Stomach (tissue), 9 donors: ENCODE data around the gene F5. TPM values are rescaled to one million over a fixed set of nuclear protein-coding genes. Genes with fewer than 3 reads are reported as not detected.

Source experiments
- DNase-seq, 2 donors: peaks; one replicate each; pipeline versions ENCODE4 v3.0.0 to v3.0.0-alpha.2; 2013 to 2019
- H3K27ac ChIP-seq, 5 donors: fragments of 200-600 bp in 4 of 5; sonication (generic) in 4 of 5; one replicate each; pipeline ENCODE4 v1.5.1; 2013 to 2019; ENCODE audit warnings: mild to moderate bottlenecking in 1 of 5, moderate library complexity in 1 of 5
- H3K27me3 ChIP-seq, 3 donors: fragments of 200-600 bp; sonication (generic); one replicate each; pipeline ENCODE4 v1.5.1; 2017 to 2019; ENCODE audit warnings: mixed run types in 1 of 3
- H3K36me3 ChIP-seq, 4 donors: fragments of 200-600 bp; sonication (generic); 1 replicate in 3 of 4; 2 replicates in 1 of 4; pipeline ENCODE4 v1.5.1; 2016 to 2019
- H3K4me1 ChIP-seq, 4 donors: fragments of 200-600 bp; sonication (generic); one replicate each; pipeline ENCODE4 v1.5.1; 2016 to 2019
- H3K4me3 ChIP-seq, 4 donors: fragments of 200-600 bp; sonication (generic) in 3 of 4; one replicate each; pipeline ENCODE4 v1.5.1; 2016 to 2019; ENCODE audit warnings: mild to moderate bottlenecking in 1 of 4
- H3K9me3 ChIP-seq, 4 donors: fragments of 200-600 bp; sonication (generic); one replicate each; pipeline ENCODE4 v1.5.1; 2016 to 2019
- CTCF ChIP-seq, 7 experiments: fragments of 450-650 bp in 4 of 7; fragments of 200-600 bp in 3 of 7; sonication (generic) in 3 of 7; IDR thresholded peaks; one replicate each; pipeline ENCODE4 v1.5.1; 2016 to 2019; ENCODE audit warnings: antibody characterized with exemption in 7 of 7, control low read depth in 2 of 7, mild to moderate bottlenecking in 1 of 7
- EP300 ChIP-seq: sonication (generic); formaldehyde crosslinking; IDR thresholded peaks from one replicate; pipeline ENCODE4 v1.6.1; 2017; ENCODE audit warnings: antibody characterized with exemption
- POLR2A ChIP-seq, 4 donors: fragments of 450-650 bp; IDR thresholded peaks; one replicate each; pipeline ENCODE4 v1.6.1; 2016; ENCODE audit warnings: antibody characterized with exemption in 4 of 4, control low read depth in 2 of 4, mild to moderate bottlenecking in 1 of 4, moderate library complexity in 1 of 4
- POLR2AphosphoS5 ChIP-seq, 3 donors: sonication (generic); formaldehyde crosslinking; IDR thresholded peaks; one replicate each; pipeline ENCODE4 v1.6.1; 2016; ENCODE audit warnings: antibody characterized with exemption in 3 of 3
- WGBS, 5 donors: extraction: QIAGEN DNeasy Blood & Tissue Kit in 3 of 5; methylation state at CpG; one replicate each; pipeline versions ENCODE4 v1.1.5 to v1.1.7; 2013 to 2018; 5-methylcytosine and 5-hydroxymethylcytosine counted together
- intact Hi-C: fragments of 100-400 bp; cut with DNase I; formaldehyde crosslinking; loops from one replicate; pipeline ENCODE4 v1.15.1; 2023; ENCODE audit warnings: low total_unique reads
- polyA plus RNA-seq, 3 donors: library from polyadenylated mRNA; stranded (reverse); fragments of 200-250 nt; gene quantifications; one replicate each; pipeline ENCODE4 v1.2.3, GENCODE V29; 2013
- total RNA-seq, 5 donors: library from RNA; depleted of rRNA; stranded (reverse); fragments of >200 nt; gene quantifications; one replicate each; pipeline versions ENCODE4 v1.1.0 to v1.2.3, GENCODE V29; 2014 to 2016
- donor health status: healthy with polysubstance abuse.
- donor health status: Bipolar disorder and iron deficiency.
- donor health status: healthy.

The F5 gene
- total and polyA plus RNA-seq, 8 donors, result 0.06 to 4.8 (median 1.0) TPM; not detected in 2

GRCh38 chr1:169620565-169620964 is 34.3 kb upstream of the F5 start:
- intact Hi-C loops, result no loop called here
- TF ChIP-seq CTCF (IDR thresholded peaks at IDR 0.05) (no peak), POLR2AphosphoS5 (IDR thresholded peaks at IDR 0.05) (no peak), EP300 (no peak), POLR2A (IDR thresholded peaks at IDR 0.05) (no peak)
- no peaks in the 10 kb centered on the region for H3K9me3 ChIP-seq
- H3K4me3 ChIP-seq, result no peak overlapping the region
- no peak overlapping the region for H3K27ac ChIP-seq
- no peaks in the 10 kb centered on the region for H3K4me1 ChIP-seq
- WGBS, 5 donors, result 77 to 92% (median 86%) methylated on average over 8 of the region's 8 CpGs
- H3K27me3 ChIP-seq, result no peaks in the 10 kb centered on the region
- no peak for DNase-seq
- no peaks in the 10 kb centered on the region for H3K36me3 ChIP-seq

- TF ChIP-seq POLR2A (IDR thresholded peaks at IDR 0.05), result no peak
- TF ChIP-seq EP300, result no peak
- no peak for TF ChIP-seq POLR2AphosphoS5 (IDR thresholded peaks at IDR 0.05)
- no peak for TF ChIP-seq CTCF (IDR thresholded peaks at IDR 0.05)
- Histone ChIP-seq H3K27me3 (peaks cover 0 to 4% (median 0%) of the 10 kb centered on the region in 3 donors), H3K9me3 (no peaks in the 10 kb centered on the region), H3K36me3 (no peaks in the 10 kb centered on the region), H3K27ac (no peak overlapping the region), H3K4me1 (no peaks in the 10 kb centered on the region), H3K4me3 (no peak overlapping the region)
- 43 to 79% (median 53%) methylated on average over 2 of the region's 2 CpGs for WGBS, 5 donors
- DNase-seq, result peak in 1 of 2 donors; percentile 7
- intact Hi-C loops, result no loop called here
Observed at GRCh38 chr1:169618367-169618766, 32.1 kb upstream of the F5 start.

GRCh38 chr1:169615803-169616202 is 29.5 kb upstream of the F5 start:
- intact Hi-C loops, result no loop called here
- Histone ChIP-seq H3K9me3 (no peaks in the 10 kb centered on the region), H3K27ac (no peak overlapping the region), H3K4me3 (no peak overlapping the region), H3K36me3 (no peaks in the 10 kb centered on the region), H3K4me1 (no peaks in the 10 kb centered on the region), H3K27me3 (peaks cover 0 to 8% (median 0%) of the 10 kb centered on the region in 3 donors)
- WGBS, 5 donors, result 46 to 68% (median 63%) methylated on average over 5 of the region's 5 CpGs
- no peak for TF ChIP-seq CTCF (IDR thresholded peaks at IDR 0.05)
- no peak for TF ChIP-seq POLR2AphosphoS5 (IDR thresholded peaks at IDR 0.05)
- no peak for DNase-seq

GRCh38 chr1:169610858-169611257 is 24.6 kb upstream of the F5 start:
- no peaks in the 10 kb centered on the region for H3K9me3 ChIP-seq
- intact Hi-C loops, result no loop called here
- WGBS, 5 donors, result 67 to 84% (median 78%) methylated on average over 6 of the region's 6 CpGs
- no peaks in the 10 kb centered on the region for H3K36me3 ChIP-seq
- no peaks in the 10 kb centered on the region for H3K4me1 ChIP-seq
- TF ChIP-seq POLR2AphosphoS5 (IDR thresholded peaks at IDR 0.05) (no peak), CTCF (IDR thresholded peaks at IDR 0.05) (no peak), POLR2A (IDR thresholded peaks at IDR 0.05) (no peak), EP300 (no peak)
- H3K27ac ChIP-seq, result no peak overlapping the region
- no peak overlapping the region for H3K4me3 ChIP-seq
- no peak for DNase-seq
- H3K27me3 ChIP-seq, result peaks cover 0 to 13% (median 0%) of the 10 kb centered on the region in 3 donors
